NCI-H128 (cell line): ENCODE results near the gene ZDHHC14.

Experiments used
- DNase-seq: peaks from one replicate; lab custom pipeline; 2025; ENCODE audit not compliant: unreplicated experiment; lab: John Stamatoyannopoulos, UW

Gene ZDHHC14

GRCh38 chr6:157638779-157639178 is 257.8 kb downstream of the ZDHHC14 start:
- no peak for DNase-seq

GRCh38 chr6:157640746-157641451 is 259.9 kb downstream of the ZDHHC14 start:
- DNase-seq: no peak

- DNase-seq: no peak
These were observed 260.8 kb downstream of the ZDHHC14 start for GRCh38 chr6:157641837-157642236.

- no peak for DNase-seq
These were observed 261.7 kb downstream of the ZDHHC14 start for GRCh38 chr6:157642736-157643135.

- no peak for DNase-seq
These were observed 263.2 kb downstream of the ZDHHC14 start for GRCh38 chr6:157644043-157644810.

- DNase-seq: no peak
These were observed 264.3 kb downstream of the ZDHHC14 start for GRCh38 chr6:157645201-157645795.

GRCh38 chr6:157646012-157646411 is 265.0 kb downstream of the ZDHHC14 start:
- no peak for DNase-seq

- no peak for DNase-seq
These were observed 266.4 kb downstream of the ZDHHC14 start for GRCh38 chr6:157647261-157647915.

- DNase-seq: no peak
These were observed 267.6 kb downstream of the ZDHHC14 start for GRCh38 chr6:157648561-157648960.

GRCh38 chr6:157649311-157650260 is 268.6 kb downstream of the ZDHHC14 start:
- peak; percentile 26 for DNase-seq

- DNase-seq: no peak
These were observed 269.3 kb downstream of the ZDHHC14 start for GRCh38 chr6:157650261-157650640.

- no peak for DNase-seq
These were observed 269.8 kb downstream of the ZDHHC14 start for GRCh38 chr6:157650801-157651200.

GRCh38 chr6:157651731-157652490 is 270.9 kb downstream of the ZDHHC14 start:
- DNase-seq: no peak

- DNase-seq: no peak
These were observed 271.8 kb downstream of the ZDHHC14 start for GRCh38 chr6:157652601-157653363.

- no peak for DNase-seq
These were observed 272.5 kb downstream of the ZDHHC14 start for GRCh38 chr6:157653521-157653920.

GRCh38 chr6:157655139-157655538 is 274.1 kb downstream of the ZDHHC14 start:
- no peak for DNase-seq

- no peak for DNase-seq
These were observed 275.5 kb downstream of the ZDHHC14 start for GRCh38 chr6:157656437-157656997.

GRCh38 chr6:157657754-157658153 is 276.8 kb downstream of the ZDHHC14 start:
- DNase-seq: no peak

GRCh38 chr6:157658301-157658700 is 277.3 kb downstream of the ZDHHC14 start:
- no peak for DNase-seq
